ENCODE results near the gene CBARP.

DNA sequence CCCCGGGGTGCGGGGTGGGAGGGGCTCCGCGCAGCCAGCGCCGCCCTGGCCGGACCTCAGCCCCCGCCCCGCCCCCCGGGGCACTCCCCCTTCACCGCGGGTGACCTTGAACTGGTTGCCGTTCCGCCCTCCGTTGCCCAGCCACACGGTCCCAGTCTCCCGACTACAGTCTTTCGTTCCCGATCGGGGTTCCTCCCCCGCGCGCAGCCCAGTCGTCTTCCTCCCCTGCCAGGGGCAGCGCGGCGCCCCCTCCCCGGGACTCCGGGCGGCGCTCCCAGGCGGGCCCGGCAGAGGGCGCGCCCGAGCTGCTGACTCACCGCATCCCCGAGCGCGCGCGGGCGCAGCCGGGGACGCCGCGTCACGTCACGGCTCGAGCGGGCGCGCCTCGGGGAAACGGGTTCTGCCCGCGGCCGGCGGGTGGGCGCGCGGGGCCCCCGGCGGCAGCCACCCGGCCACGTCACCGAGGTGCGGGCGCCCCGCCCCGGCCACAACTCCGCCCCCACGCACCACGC, 11.0 kb upstream of the CBARP start:
- TF ChIP-seq CTCF (IDR thresholded peaks at IDR 0.05; ENCODE audit: low read depth, low read length, missing input control) (peak; percentile 75), RAD21 (IDR thresholded peaks at IDR 0.05) (no peak), ATF3 (IDR thresholded peaks at IDR 0.05) (no peak), JUND (IDR thresholded peaks at IDR 0.05) (no peak), TAF1 (conservative IDR thresholded peaks at IDR 0.05) (peak; percentile 7), YY1 (IDR thresholded peaks at IDR 0.05) (no peak), HNF4A (conservative IDR thresholded peaks at IDR 0.05) (no peak), RXRA (IDR thresholded peaks at IDR 0.05) (no peak), FOXA1 (IDR thresholded peaks at IDR 0.05) (no peak), HNF4G (IDR thresholded peaks at IDR 0.05) (no peak)
- TF ChIP-seq, protein P1, sequence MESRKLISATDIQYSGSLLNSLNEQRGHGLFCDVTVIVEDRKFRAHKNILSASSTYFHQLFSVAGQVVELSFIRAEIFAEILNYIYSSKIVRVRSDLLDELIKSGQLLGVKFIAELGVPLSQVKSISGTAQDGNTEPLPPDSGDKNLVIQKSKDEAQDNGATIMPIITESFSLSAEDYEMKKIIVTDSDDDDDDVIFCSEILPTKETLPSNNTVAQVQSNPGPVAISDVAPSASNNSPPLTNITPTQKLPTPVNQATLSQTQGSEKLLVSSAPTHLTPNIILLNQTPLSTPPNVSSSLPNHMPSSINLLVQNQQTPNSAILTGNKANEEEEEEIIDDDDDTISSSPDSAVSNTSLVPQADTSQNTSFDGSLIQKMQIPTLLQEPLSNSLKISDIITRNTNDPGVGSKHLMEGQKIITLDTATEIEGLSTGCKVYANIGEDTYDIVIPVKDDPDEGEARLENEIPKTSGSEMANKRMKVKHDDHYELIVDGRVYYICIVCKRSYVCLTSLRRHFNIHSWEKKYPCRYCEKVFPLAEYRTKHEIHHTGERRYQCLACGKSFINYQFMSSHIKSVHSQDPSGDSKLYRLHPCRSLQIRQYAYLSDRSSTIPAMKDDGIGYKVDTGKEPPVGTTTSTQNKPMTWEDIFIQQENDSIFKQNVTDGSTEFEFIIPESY (IDR thresholded peaks at IDR 0.05), result no peak
- TF ChIP-seq, protein P2, sequence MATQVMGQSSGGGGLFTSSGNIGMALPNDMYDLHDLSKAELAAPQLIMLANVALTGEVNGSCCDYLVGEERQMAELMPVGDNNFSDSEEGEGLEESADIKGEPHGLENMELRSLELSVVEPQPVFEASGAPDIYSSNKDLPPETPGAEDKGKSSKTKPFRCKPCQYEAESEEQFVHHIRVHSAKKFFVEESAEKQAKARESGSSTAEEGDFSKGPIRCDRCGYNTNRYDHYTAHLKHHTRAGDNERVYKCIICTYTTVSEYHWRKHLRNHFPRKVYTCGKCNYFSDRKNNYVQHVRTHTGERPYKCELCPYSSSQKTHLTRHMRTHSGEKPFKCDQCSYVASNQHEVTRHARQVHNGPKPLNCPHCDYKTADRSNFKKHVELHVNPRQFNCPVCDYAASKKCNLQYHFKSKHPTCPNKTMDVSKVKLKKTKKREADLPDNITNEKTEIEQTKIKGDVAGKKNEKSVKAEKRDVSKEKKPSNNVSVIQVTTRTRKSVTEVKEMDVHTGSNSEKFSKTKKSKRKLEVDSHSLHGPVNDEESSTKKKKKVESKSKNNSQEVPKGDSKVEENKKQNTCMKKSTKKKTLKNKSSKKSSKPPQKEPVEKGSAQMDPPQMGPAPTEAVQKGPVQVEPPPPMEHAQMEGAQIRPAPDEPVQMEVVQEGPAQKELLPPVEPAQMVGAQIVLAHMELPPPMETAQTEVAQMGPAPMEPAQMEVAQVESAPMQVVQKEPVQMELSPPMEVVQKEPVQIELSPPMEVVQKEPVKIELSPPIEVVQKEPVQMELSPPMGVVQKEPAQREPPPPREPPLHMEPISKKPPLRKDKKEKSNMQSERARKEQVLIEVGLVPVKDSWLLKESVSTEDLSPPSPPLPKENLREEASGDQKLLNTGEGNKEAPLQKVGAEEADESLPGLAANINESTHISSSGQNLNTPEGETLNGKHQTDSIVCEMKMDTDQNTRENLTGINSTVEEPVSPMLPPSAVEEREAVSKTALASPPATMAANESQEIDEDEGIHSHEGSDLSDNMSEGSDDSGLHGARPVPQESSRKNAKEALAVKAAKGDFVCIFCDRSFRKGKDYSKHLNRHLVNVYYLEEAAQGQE (IDR thresholded peaks at IDR 0.05), result no peak
- TF ChIP-seq, protein P3, sequence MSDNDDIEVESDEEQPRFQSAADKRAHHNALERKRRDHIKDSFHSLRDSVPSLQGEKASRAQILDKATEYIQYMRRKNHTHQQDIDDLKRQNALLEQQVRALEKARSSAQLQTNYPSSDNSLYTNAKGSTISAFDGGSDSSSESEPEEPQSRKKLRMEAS (IDR thresholded peaks at IDR 0.05), result no peak

All from liver (tissue), 3 donors.